ENCODE measurements around the gene SLC38A3. TPM values are rescaled to one million over a fixed set of nuclear protein-coding genes. Genes with fewer than 3 reads are reported as not detected.

SLC38A3 gene
- total and polyA plus RNA-seq, 2 donors (not counting 1 experiment from before 2014, with no cell fraction given): not detected

DNA sequence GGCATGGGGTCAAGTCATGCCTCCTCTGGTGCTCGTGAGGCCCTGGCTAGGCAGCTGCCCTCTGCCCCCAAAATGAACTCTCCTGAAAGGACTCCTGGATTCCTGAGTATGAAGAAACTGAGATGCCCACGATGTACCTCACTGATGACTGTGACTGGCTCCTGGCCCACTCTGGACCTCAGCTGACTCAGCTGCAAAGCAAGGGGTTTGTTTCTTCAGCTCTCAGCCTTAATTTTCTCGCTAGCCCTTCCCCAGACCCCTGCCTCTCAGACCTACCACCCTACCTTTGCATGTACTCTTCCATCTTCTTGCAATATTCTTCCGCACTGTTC lies 25.7 kb downstream of the SLC38A3 start:
- H3K27ac ChIP-seq (ENCODE audit: low read length in 2 of 2): peak overlapping the region in 1 of 2 donors; percentile 25
- Mint-ChIP-seq H3K9me3 (ENCODE audit: insufficient read depth) (no peaks in the 10 kb centered on the region), H3K4me3 (peak overlapping the region; percentile 30), H3K27me3 (no peaks in the 10 kb centered on the region), H3K4me1 (peaks cover 59% of the 10 kb centered on the region), H3K27ac (peak overlapping the region; percentile 78)
- ChIA-PET CTCF (interaction anchor here (1.3 to 22.2 kb wide), 3 partner anchors 18 to 66 kb away, joined by 3 to 596 read pairs (median 214); partner anchors contain the start of genes GNAI2 and GNAT1), POLR2A (interaction anchor here (0.8 to 1.7 kb wide), 3 partner anchors 9 to 16 kb away, joined by 3 to 7 read pairs (median 4); no protein-coding TSS in a partner anchor)
- ATAC-seq (ENCODE audit: low read depth) (no peak), DNase-seq (no peak)
- H3K4me1 ChIP-seq (ENCODE audit: control insufficient read depth in 2 of 2, insufficient read depth in 2 of 2, low read length in 2 of 2): peaks cover 34 to 63% of the 10 kb centered on the region in 2 donors
- H3K4me2 ChIP-seq (replicated peaks; ENCODE audit: low read depth, low read length, poor library complexity, severe bottlenecking): peak overlapping the region; percentile 75
- no peak for TF ChIP-seq EZH2 (IDR thresholded peaks at IDR 0.05; ENCODE audit: borderline replicate concordance, insufficient read depth, low read depth, low read length, poor library complexity, severe bottlenecking)
- TF ChIP-seq, protein P1, sequence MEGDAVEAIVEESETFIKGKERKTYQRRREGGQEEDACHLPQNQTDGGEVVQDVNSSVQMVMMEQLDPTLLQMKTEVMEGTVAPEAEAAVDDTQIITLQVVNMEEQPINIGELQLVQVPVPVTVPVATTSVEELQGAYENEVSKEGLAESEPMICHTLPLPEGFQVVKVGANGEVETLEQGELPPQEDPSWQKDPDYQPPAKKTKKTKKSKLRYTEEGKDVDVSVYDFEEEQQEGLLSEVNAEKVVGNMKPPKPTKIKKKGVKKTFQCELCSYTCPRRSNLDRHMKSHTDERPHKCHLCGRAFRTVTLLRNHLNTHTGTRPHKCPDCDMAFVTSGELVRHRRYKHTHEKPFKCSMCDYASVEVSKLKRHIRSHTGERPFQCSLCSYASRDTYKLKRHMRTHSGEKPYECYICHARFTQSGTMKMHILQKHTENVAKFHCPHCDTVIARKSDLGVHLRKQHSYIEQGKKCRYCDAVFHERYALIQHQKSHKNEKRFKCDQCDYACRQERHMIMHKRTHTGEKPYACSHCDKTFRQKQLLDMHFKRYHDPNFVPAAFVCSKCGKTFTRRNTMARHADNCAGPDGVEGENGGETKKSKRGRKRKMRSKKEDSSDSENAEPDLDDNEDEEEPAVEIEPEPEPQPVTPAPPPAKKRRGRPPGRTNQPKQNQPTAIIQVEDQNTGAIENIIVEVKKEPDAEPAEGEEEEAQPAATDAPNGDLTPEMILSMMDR (IDR thresholded peaks at IDR 0.05): no peak
- peak overlapping the region in 1 of 5 experiments; percentile 20 for H3K4me3 ChIP-seq (ENCODE audit: control extremely low read depth in 1 of 5, extremely low read depth in 1 of 5, insufficient read depth in 1 of 5, low read depth in 2 of 5, low read length in 4 of 5)
- intact Hi-C loops (cut with micrococcal nuclease): loop anchor here (10.0 kb wide), 1 partner anchor 886 kb away; the partner anchor contains the start of gene USP4
- H3K36me3 ChIP-seq (replicated peaks in 1 of 2; ENCODE audit: control extremely low read depth in 1 of 2, control insufficient read depth in 1 of 2, extremely low read depth in 1 of 2, insufficient read depth in 2 of 2, low read length in 1 of 2): no peaks in the 10 kb centered on the region
- no peaks in the 10 kb centered on the region for H4K20me1 ChIP-seq (ENCODE audit: control insufficient read depth, insufficient read depth, low read length, poor library complexity, severe bottlenecking)
- WGBS (ENCODE audit: insufficient coverage): 92% methylated on average over 3 of the region's 4 CpGs
- peak overlapping the region; percentile 11 for H3K9ac ChIP-seq (ENCODE audit: low read length)
- no peaks in the 10 kb centered on the region for H3K9me3 ChIP-seq (ENCODE audit: control extremely low read depth in 1 of 3, control insufficient read depth in 2 of 3, insufficient read depth in 1 of 3, low read length in 2 of 3)
- peaks cover 67% of the 10 kb centered on the region for H3K79me2 ChIP-seq (ENCODE audit: control insufficient read depth, insufficient read depth, low read length)
- H3K27me3 ChIP-seq (replicated peaks in 1 of 4; ENCODE audit: control extremely low read depth in 1 of 4, control insufficient read depth in 3 of 4, insufficient read depth in 4 of 4, low read length in 3 of 4): no peaks in the 10 kb centered on the region
- peak overlapping the region; percentile 59 for H2AFZ ChIP-seq (ENCODE audit: insufficient read depth, low read depth, low read length, poor library complexity, severe bottlenecking)

DNA sequence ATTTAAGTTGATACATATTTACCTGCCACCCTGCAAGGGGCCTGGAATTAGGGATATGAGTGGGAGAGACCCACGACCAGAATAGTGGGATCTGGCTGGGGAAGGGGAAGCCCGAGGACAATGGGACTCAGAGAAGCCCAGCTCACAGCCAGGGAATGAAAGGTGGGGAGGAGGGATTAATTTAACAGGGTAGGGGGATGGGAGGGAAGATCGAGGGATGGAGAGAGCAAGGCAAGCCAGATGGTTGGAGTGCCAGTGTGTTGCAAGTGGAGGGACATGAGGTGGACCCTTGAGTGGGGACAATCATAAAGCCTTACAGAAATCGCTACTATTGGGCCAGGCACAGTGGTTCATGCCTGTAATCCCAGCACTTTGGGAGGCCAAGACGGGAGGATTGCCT lies 26.5 kb downstream of the SLC38A3 start:
- POLR2A ChIA-PET: interaction anchor here (1.7 kb wide), 1 partner anchor 8 kb away, joined by 3 read pairs; no protein-coding TSS in a partner anchor
- Mint-ChIP-seq H3K27me3 (no peaks in the 10 kb centered on the region), H3K27ac (peak overlapping the region; percentile 26), H3K4me1 (peaks cover 56% of the 10 kb centered on the region), H3K9me3 (ENCODE audit: insufficient read depth) (no peaks in the 10 kb centered on the region), H3K4me3 (no peak overlapping the region)
- DNase-seq (no peak), ATAC-seq (ENCODE audit: low read depth) (no peak)
- WGBS (ENCODE audit: insufficient coverage): 96% methylated on average over 5 of the region's 5 CpGs
- Histone ChIP-seq H4K20me1 (ENCODE audit: control insufficient read depth, insufficient read depth, low read length, poor library complexity, severe bottlenecking) (peaks cover 4% of the 10 kb centered on the region), H3K79me2 (ENCODE audit: control insufficient read depth, insufficient read depth, low read length) (peaks cover 73% of the 10 kb centered on the region), H3K4me2 (replicated peaks; ENCODE audit: low read depth, low read length, poor library complexity, severe bottlenecking) (no peak overlapping the region), H3K4me1 (ENCODE audit: control insufficient read depth in 2 of 2, insufficient read depth in 2 of 2, low read length in 2 of 2) (peaks cover 34 to 54% of the 10 kb centered on the region in 2 donors), H3K9ac (ENCODE audit: low read length) (no peak overlapping the region), H3K36me3 (replicated peaks in 1 of 2; ENCODE audit: control extremely low read depth in 1 of 2, control insufficient read depth in 1 of 2, extremely low read depth in 1 of 2, insufficient read depth in 2 of 2, low read length in 1 of 2) (no peaks in the 10 kb centered on the region), H3K27me3 (replicated peaks in 1 of 4; ENCODE audit: control extremely low read depth in 1 of 4, control insufficient read depth in 3 of 4, insufficient read depth in 4 of 4, low read length in 3 of 4) (no peaks in the 10 kb centered on the region), H3K27ac (ENCODE audit: low read length in 2 of 2) (no peak overlapping the region), H3K4me3 (ENCODE audit: control extremely low read depth in 1 of 5, extremely low read depth in 1 of 5, insufficient read depth in 1 of 5, low read depth in 2 of 5, low read length in 4 of 5) (no peak overlapping the region), H2AFZ (ENCODE audit: insufficient read depth, low read depth, low read length, poor library complexity, severe bottlenecking) (no peak overlapping the region), H3K9me3 (ENCODE audit: control extremely low read depth in 1 of 3, control insufficient read depth in 2 of 3, insufficient read depth in 1 of 3, low read length in 2 of 3) (no peaks in the 10 kb centered on the region)
- intact Hi-C loops (cut with micrococcal nuclease): loop anchor here (10.0 kb wide), 1 partner anchor 887 kb away; the partner anchor contains the start of gene USP4
- CTCF ChIA-PET: interaction anchor here (15.2 to 22.2 kb wide), 2 partner anchors 17 to 38 kb away, joined by 214 to 596 read pairs; partner anchors contain the start of genes GNAI2 and GNAT1
- TF ChIP-seq EZH2 (IDR thresholded peaks at IDR 0.05; ENCODE audit: borderline replicate concordance, insufficient read depth, low read depth, low read length, poor library complexity, severe bottlenecking): no peak

All from B cell (primary cell).